Measurements from ENCODE around the gene SNRPD1. TPM values are rescaled to one million over a fixed set of nuclear protein-coding genes. Genes with fewer than 3 reads are reported as not detected.
"Not testable (repeated sequence)": the region's sequence is repeated elsewhere in the genome, so short reads cannot be mapped to it uniquely, and the experiment has no call there.

The SNRPD1 gene
- total RNA-seq = 182 and 192 TPM in 2 replicates

DNA sequence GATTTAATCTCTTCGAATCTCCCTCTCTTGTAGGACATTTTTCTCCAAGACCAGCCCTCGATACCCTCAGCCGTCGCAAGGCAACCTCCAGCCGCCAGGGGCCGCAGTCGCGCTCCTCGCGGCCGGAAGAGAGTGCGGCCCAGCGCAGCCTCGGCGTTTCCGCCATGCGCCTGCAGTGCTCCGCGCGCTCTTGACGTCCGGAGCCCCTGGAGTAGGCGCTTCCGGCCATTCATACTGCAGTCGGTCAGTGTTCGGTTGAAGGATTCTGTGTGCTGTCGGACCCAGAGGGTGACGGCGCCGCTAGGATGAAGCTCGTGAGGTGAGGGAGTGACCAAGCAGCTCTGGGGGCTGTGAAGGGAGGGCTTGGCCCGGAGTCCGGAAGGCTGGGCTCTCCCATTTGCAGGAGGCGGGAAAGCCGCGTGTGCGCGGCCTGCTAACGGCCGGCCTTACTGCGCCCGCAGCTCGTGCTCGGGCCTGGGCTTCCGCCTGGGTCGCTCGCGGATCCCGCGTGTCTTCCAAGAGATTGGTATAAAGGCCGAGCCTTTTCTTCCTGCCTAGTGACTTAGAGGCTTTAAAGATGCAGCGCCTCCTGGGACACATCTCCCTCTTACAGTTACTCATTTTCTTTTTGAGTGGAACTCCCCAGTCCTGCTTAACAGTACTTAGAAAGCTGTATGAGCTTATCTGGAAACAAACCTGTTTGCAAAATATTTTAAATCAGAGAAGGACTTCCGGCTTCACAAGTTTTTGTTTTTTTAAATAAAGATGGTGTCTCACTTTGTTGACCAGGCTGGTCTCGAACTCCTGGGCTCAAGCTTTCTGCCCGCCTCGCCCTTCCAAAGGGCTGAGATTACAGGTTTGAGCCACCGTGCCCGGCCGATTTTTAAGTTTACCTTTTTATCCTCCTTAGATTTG is at the start of gene SNRPD1:
SNRPD1 (plus strand) TSS at position 190 of the 915 bp plus-strand sequence; CDS start at position 306, 116 bp downstream.
- intact Hi-C loops (cut with micrococcal nuclease) = loop anchor here (1.0 to 5.0 kb wide), 4 partner anchors 12 to 128 kb away; partner anchors contain the start of genes ABHD3, ESCO1 and MIB1
- H3K27me3 Mint-ChIP-seq = no peaks in the 10 kb centered on the region
- peaks cover 40% of the 10 kb centered on the region for H3K36me3 Mint-ChIP-seq (ENCODE audit: low read depth)
- peak; percentile 98 for DNase-seq
- peak within 1 kb of the TSS; percentile 98 for H3K27ac Mint-ChIP-seq
- peaks cover 23% of the 10 kb centered on the region for H3K4me1 Mint-ChIP-seq
- no peaks in the 10 kb centered on the region for H3K9me3 Mint-ChIP-seq
- peak within 1 kb of the TSS; percentile 91 for H3K4me3 Mint-ChIP-seq

DNA sequence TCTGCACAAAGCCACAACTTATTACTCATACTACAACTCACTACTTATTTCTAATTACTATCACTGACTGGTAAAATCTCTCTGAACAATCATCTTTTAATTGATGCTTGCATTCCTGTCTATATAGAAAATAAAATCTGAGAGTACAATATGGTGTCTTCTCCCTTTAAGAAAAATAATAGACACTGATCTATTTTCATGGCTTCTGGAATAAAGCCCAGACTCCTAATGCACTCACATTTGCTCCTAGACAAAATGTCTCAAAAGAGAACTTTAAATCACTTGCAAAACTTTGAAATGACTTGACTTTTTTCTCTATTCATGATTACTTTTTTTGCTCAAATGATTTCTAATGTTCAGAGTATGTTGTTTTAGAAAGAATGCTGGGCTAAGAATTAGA is 40.3 kb upstream of the SNRPD1 start:
- Mint-ChIP-seq H3K36me3 (ENCODE audit: low read depth) (peaks cover 57% of the 10 kb centered on the region), H3K9me3 (no peaks in the 10 kb centered on the region), H3K27ac (no peak overlapping the region)

DNA sequence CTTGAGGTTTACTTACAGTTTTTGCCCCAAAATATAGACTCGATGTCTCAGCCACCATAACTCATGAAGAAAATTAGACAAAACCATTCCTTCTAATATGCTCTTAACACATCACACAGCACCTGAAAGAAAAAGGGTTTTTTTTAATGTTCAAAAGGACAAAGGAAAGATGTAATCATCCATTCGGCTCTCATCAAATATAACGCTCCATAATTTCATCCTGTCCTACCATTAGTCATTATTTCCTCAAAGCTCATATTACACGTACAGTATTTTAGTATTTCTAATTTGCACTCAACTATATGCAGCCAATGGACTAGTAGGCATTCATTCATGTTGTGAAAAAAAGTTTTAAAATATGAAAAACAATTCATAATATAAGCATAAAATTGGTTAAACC is 36.5 kb upstream of the SNRPD1 start:
- intact Hi-C loops (cut with micrococcal nuclease) = no loop called here
- H3K4me3 Mint-ChIP-seq = no peak overlapping the region

More for the DNA sequence above, 40.3 kb upstream of the SNRPD1 start:
- Mint-ChIP-seq H3K4me3 (no peak overlapping the region), H3K4me1 (no peaks in the 10 kb centered on the region), H3K27me3 (no peaks in the 10 kb centered on the region)
- intact Hi-C loops (cut with micrococcal nuclease) = no loop called here
- no peak for DNase-seq

DNA sequence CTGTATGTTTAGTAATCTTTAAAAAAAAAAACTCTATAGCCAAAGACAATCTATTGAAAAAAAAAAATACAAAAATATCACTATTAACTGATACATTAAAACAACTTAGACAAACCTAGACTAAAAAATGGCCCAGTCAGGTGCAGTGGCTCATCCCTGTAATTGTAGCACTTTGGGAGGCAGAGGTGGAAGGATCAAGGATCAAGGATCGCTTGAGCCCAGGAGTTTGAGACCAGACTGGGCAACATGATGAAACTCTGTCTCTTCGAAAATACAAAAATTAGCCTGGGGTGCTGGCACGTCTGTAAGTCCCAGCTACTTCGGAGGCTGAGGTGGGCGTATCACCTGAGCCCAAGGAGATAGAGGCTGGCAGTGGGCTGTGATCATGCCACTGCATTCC is 27.7 kb upstream of the SNRPD1 start:
- Mint-ChIP-seq H3K27ac (no peak overlapping the region), H3K9me3 (no peaks in the 10 kb centered on the region), H3K4me1 (peaks cover 4% of the 10 kb centered on the region), H3K27me3 (no peaks in the 10 kb centered on the region), H3K36me3 (ENCODE audit: low read depth) (peaks cover 17% of the 10 kb centered on the region), H3K4me3 (no peak overlapping the region)
- intact Hi-C loops (cut with micrococcal nuclease) = no loop called here
- no peak for DNase-seq

More for the DNA sequence above, 36.5 kb upstream of the SNRPD1 start:
- Mint-ChIP-seq H3K27me3 (no peaks in the 10 kb centered on the region), H3K27ac (no peak overlapping the region), H3K4me1 (peaks cover 4% of the 10 kb centered on the region), H3K9me3 (no peaks in the 10 kb centered on the region), H3K36me3 (ENCODE audit: low read depth) (peaks cover 57% of the 10 kb centered on the region)
- no peak for DNase-seq

DNA sequence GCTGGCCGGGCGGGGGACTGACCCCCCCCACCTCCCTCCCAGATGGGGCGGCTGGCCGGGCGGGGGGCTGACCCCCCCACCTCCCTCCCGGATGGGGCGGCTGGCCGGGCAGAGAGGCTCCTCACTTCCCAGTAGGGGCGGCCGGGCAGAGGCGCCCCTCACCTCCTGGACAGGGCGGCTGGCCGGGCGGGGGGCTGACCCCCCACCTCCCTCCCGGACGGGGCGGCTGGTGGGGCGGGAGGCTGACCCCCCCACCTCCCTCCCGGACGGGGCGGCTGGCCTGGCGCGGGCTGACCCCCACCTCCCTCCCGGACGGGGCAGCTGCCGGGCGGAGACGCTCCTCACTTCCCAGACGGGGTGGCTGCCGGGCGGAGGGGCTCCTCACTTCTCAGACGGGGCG is 19.8 kb upstream of the SNRPD1 start:
- peaks cover 29% of the 10 kb centered on the region for H3K36me3 Mint-ChIP-seq (ENCODE audit: low read depth)
- H3K4me1 Mint-ChIP-seq; H3K9me3 Mint-ChIP-seq; H3K4me3 Mint-ChIP-seq; intact Hi-C loops (cut with micrococcal nuclease); H3K27ac Mint-ChIP-seq; H3K27me3 Mint-ChIP-seq; DNase-seq: not testable (repeated sequence)

DNA sequence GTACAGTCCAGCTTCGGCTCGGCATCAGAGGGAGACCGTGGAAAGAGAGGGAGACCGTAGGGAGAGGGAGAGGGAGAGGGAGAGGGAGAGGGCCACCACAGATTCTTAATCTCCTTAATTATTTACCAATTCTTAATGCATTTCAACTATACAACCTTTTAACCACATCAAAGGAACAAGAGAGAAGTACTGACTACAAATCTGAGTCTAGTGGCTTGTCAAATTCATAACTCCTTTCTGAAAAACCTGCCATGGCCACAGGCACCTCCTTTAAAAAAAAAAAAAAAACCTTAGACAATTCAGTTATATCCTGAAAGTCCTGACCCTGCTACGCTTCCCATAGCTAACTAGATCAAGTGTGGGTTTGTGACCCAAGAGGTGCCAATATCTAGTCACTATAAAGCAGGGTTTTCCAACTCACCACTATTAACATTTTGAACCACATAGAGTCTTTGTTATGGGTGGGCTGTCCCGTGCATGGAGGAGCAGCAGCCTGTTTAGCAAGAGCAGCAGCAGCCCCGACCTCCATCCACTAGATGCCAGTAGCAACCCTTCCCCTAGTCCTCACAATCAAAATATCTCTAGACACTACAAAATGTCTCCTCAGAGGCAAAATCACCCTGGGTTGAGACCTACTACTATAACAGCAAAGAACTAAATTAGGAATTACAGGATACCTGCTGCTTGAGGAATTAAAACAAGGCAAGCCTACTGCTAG is 18.4 kb upstream of the SNRPD1 start:
- H3K4me3 Mint-ChIP-seq = no peak overlapping the region
- intact Hi-C loops (cut with micrococcal nuclease) = no loop called here
- DNase-seq = no peak
- no peaks in the 10 kb centered on the region for H3K27me3 Mint-ChIP-seq
- H3K27ac Mint-ChIP-seq = no peak overlapping the region
- H3K36me3 Mint-ChIP-seq (ENCODE audit: low read depth) = peaks cover 26% of the 10 kb centered on the region
- H3K9me3 Mint-ChIP-seq = no peaks in the 10 kb centered on the region
- peaks cover 12% of the 10 kb centered on the region for H3K4me1 Mint-ChIP-seq

DNA sequence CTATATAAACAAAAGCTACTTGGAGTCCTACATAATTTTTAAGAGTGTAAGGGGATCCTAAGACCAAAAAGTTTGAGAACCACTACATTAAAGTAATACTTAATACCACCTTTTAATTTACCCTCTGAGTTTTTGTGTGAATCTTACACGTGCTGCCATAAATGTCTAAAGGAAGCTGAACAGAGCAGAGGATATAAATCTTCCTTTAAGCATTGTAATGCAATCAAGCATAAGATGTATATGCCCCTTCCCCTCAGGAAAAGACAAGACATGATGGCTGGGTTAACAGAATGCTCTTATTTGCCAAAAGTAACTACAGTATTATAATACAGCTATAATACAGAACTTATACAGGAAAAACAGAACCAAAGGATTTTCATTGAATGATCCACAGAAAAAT is 14.5 kb upstream of the SNRPD1 start:
- Mint-ChIP-seq H3K36me3 (ENCODE audit: low read depth) (peaks cover 22% of the 10 kb centered on the region), H3K27me3 (no peaks in the 10 kb centered on the region), H3K27ac (peak overlapping the region; percentile 51), H3K9me3 (no peaks in the 10 kb centered on the region), H3K4me3 (peak overlapping the region; percentile 26), H3K4me1 (peaks cover 29% of the 10 kb centered on the region)
- intact Hi-C loops (cut with micrococcal nuclease) = no loop called here
- DNase-seq = peak; percentile 19

DNA sequence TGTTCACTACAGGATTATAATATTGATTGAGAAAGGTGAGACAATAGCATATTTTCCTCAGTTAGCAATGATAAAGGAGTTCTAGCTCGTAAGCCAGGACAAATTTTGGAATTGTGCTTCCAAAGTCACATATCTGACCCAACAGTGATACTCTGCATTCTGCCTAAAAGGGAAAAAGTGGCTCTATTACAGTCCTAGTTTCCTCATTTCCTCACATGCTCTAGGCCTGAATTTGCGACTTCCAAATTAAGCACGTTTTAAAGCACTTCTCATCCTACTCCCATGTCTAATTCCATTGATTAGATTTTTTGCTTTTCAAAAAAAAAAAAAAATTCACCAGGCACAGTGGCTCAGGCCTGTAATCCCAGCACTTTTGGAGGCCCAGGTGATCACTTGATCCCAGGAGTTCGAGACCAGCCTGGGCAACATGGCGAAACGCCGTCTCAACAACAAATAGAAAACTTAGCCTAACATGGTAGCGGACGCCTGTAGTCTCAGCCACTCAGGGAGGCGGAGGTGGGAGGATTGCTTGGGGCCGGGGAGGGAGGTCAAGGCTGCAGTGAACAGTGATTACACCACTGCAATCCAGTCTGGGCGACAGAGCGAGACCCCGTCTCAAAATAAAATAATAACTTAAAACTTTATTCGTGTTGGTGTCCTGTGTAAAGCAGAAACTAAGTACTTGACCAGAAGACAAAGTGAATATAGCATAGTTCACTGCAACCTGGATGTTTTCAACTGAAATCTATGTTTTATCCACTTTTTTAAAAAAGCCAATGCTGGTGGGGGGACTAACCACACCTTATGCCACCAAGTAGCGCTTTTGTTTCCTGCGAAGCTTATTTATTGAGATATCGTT is 13.2 kb upstream of the SNRPD1 start:
- Mint-ChIP-seq H3K27ac (peak overlapping the region; percentile 95), H3K27me3 (no peaks in the 10 kb centered on the region), H3K4me1 (peaks cover 27% of the 10 kb centered on the region), H3K9me3 (no peaks in the 10 kb centered on the region), H3K4me3 (peak overlapping the region; percentile 94), H3K36me3 (ENCODE audit: low read depth) (peaks cover 17% of the 10 kb centered on the region)
- no peak for DNase-seq
- intact Hi-C loops (cut with micrococcal nuclease) = no loop called here

DNA sequence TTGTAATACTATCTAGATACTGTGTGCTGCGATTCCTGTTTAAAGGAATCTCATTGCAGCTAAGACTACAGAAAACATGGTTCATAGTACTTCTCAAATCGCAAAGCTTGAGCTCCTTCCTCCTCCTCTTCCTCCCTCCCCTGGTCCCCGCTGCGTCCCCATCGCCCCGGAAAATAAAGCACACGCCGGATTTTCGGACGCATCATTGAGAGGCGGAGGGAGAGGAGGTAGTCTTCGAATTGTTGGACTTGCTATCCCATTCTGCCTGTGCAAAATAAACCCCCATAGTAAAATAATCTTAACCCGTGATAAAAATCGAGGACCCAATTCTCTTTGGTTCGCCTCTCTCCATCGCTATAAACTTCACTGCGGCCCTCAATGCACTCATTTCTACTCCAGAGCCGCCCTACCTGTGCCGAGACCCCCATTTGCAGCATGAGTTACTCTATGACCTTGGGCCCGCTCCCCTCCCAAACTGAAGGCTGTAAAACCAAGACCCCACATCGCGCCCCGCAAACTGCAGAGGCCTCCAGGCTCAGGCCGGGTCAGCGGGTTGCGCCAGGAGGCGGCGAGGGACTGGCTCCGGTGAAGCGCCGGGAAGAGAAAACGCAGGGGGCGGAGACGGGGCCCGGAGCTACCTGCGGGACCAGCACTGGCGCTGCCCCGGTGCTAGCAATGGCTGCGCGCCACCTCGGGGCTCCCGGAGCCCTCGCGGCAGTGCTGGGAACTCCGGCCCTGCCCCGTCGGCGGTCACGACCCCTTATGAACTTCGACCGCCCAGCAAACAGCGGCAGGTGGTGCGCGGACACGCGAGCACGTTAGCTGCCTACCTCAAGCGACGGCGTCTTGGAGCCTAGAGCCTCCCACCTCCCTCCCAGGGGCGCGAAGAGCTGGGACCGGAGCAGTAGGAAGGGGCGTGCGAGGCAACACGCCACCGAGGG is 12.3 kb upstream of the SNRPD1 start:
- Mint-ChIP-seq H3K27ac (peak overlapping the region; percentile 95), H3K4me3 (peak overlapping the region; percentile 94), H3K27me3 (no peaks in the 10 kb centered on the region), H3K4me1 (peaks cover 26% of the 10 kb centered on the region), H3K9me3 (no peaks in the 10 kb centered on the region), H3K36me3 (ENCODE audit: low read depth) (peaks cover 13% of the 10 kb centered on the region)
- DNase-seq = peak; percentile 76
- intact Hi-C loops (cut with micrococcal nuclease) = loop anchor here (1.0 to 5.0 kb wide), 5 partner anchors 12 to 489 kb away; partner anchors contain the start of genes ABHD3, MIB1, ROCK1 and SNRPD1

DNA sequence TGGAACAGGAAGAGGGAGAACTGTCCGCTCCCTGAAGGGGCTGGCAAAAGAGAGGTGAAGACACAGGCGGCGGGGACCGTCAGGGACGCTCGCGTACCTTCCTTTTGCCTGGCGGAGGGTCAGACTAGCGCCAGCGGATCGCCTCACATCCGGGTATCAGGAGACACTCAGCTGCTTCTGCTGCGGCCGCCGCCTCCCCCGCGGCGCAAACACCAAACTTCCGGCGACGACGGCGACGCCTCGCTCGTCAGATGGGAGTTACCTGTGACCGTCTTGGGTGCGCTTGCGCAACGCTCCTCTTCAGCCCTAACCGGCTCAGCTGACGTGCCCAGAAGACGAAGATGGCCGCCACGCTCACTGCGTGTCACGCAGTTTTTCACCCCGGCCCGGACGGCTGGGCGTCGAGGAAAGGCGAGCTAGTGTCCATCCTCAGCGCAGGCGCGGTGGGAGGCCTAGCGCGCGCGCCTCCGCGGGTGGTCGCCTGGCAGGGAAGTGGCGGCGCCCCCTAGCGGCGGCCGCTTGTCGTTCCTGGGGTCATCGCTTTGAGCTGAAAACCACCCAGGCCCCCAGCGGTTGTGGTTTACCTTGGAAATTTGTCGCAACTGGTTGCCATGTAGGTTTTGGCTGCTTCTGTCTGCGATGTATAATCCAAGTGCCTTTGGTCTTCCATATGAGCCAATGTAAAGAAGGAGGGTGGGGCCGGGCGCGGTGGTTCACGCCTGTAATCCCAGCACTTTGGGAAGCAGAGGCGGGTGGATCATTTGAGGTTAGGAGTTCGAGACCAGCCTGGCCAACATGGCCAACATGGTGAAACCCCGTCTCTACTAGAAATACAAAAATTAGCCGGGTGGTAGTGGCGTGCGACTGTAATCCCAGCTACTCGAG is 11.3 kb upstream of the SNRPD1 start, which contains the start of gene ESCO1:
ESCO1 (minus strand) TSS at position 179 of the 885 bp plus-strand sequence. CDS start 25,861 bp downstream, outside the sequence.
- Mint-ChIP-seq H3K4me3 (peak within 1 kb of the TSS; percentile 94), H3K27me3 (no peaks in the 10 kb centered on the region), H3K9me3 (no peaks in the 10 kb centered on the region), H3K27ac (peak within 1 kb of the TSS; percentile 95), H3K36me3 (ENCODE audit: low read depth) (peaks cover 13% of the 10 kb centered on the region), H3K4me1 (peaks cover 26% of the 10 kb centered on the region)
- intact Hi-C loops (cut with micrococcal nuclease) = loop anchor here (1.0 to 5.0 kb wide), 5 partner anchors 12 to 490 kb away; partner anchors contain the start of genes ABHD3, MIB1, ROCK1 and SNRPD1
- DNase-seq = peak; percentile 98

DNA sequence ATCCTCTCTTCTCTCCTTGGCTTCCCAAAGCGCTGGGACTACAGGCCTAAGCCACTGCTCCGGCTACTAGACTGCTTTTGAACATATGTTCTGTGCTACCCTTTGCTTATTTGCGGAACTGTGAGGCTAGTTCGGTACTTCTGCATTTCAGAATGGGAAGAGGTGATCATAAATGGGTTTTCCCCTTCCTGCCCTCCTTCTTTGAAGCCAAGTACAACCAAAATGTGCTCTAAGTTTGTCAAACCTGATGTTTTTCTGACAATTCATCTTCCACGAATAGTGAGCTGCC is 9.9 kb upstream of the SNRPD1 start:
- no peaks in the 10 kb centered on the region for H3K9me3 Mint-ChIP-seq

DNA sequence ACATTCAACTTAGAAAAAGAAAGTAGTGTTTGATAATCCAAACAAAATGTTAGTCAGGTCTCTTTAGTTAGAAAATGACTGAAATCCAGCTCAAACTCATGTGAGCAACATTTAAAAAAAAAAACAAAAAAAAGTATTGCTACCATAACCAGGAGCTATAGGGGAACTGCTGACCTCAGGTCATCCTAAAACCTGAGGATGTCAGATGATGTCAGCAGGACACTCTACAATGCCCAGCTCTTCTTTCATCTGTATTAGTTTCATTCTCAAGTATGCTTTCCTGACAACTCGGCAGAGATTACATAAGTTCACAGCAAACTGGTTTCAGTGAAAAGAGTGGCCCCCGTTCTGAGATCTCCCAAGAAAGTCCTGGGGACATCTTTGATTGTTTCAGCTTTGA is 7.4 kb upstream of the SNRPD1 start:
- Mint-ChIP-seq H3K9me3 (no peaks in the 10 kb centered on the region), H3K36me3 (ENCODE audit: low read depth) (peaks cover 3% of the 10 kb centered on the region), H3K27me3 (no peaks in the 10 kb centered on the region), H3K27ac (no peak overlapping the region), H3K4me3 (no peak overlapping the region), H3K4me1 (peaks cover 11% of the 10 kb centered on the region)
- DNase-seq = no peak
- intact Hi-C loops (cut with micrococcal nuclease) = loop anchor here (5.0 kb wide), 1 partner anchor 117 kb away; no protein-coding TSS in a partner anchor

More for the DNA sequence above, 9.9 kb upstream of the SNRPD1 start:
- H3K4me1 Mint-ChIP-seq = peaks cover 22% of the 10 kb centered on the region
- H3K36me3 Mint-ChIP-seq (ENCODE audit: low read depth) = peaks cover 9% of the 10 kb centered on the region
- intact Hi-C loops (cut with micrococcal nuclease) = loop anchor here (5.0 kb wide), 1 partner anchor 115 kb away; no protein-coding TSS in a partner anchor
- no peaks in the 10 kb centered on the region for H3K27me3 Mint-ChIP-seq
- DNase-seq = no peak
- no peak overlapping the region for H3K4me3 Mint-ChIP-seq
- H3K27ac Mint-ChIP-seq = no peak overlapping the region

Measured in activated CD4-positive, alpha-beta T cell treated with anti-CD3 and anti-CD28 coated beads, Interleukin-2, amount 10 ng/mL, durations not matched to agents 24 days and 14 days (primary cell).